ENCODE data around the gene XAB2. TPM values are rescaled to one million over a fixed set of nuclear protein-coding genes. Genes with fewer than 3 reads are reported as not detected.

The XAB2 gene
- total RNA-seq, 1 experiment from 2014 or later: 48.0 TPM

DNA sequence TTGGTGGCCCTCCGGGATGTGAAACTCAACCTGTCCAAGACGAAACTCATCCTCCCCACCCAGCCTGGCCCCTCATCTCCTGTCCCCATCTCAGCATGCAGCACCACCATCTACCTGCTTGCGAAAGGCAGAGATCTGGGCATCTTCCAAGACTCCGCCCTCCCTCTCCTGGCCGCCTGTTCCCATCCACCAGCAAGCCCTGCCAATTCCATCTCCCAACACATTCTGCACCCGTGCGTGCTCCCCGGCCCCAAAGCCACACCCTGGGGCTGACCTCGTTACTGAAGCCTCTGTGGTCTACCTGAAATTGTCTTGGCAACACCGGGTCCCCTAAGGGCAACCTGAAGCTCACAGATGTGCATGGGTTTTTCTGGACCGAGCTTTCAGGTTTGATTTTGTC is 46.9 kb downstream of the XAB2 start:
- no peaks in the 10 kb centered on the region for H3K23me2 ChIP-seq (ENCODE audit: insufficient read length, low read depth, low read length, poor library complexity, severe bottlenecking)
- H3K18ac ChIP-seq (ENCODE audit: insufficient read length, low read depth, low read length): no peak overlapping the region
- H4K20me1 ChIP-seq (ENCODE audit: control insufficient read depth, insufficient read depth, insufficient read length): no peaks in the 10 kb centered on the region
- H3K9me3 ChIP-seq (ENCODE audit: control insufficient read depth, low read depth, low read length): no peaks in the 10 kb centered on the region
- H4K5ac ChIP-seq (ENCODE audit: insufficient read length, low read depth, low read length): no peak overlapping the region
- H3K14ac ChIP-seq (ENCODE audit: insufficient read depth, low read length): no peak overlapping the region; the same call in 1 of the 2 replicates
- H3K4me1 ChIP-seq (ENCODE audit: insufficient read depth, low read length): no peaks in the 10 kb centered on the region
- no peak overlapping the region for H2BK12ac ChIP-seq (ENCODE audit: insufficient read length, low read depth, low read length)
- TF ChIP-seq CTCF (conservative IDR thresholded peaks at IDR 0.05): no peak
- H4K8ac ChIP-seq (replicated peaks; ENCODE audit: insufficient read length, low read depth, low read length): no peak overlapping the region
- H3K79me1 ChIP-seq (ENCODE audit: insufficient read depth, low read depth, low read length, poor library complexity, severe bottlenecking): no peaks in the 10 kb centered on the region
- no peak overlapping the region for H3T11ph ChIP-seq (ENCODE audit: low read length)
- Mint-ChIP-seq H3K36me3 (ENCODE audit: insufficient read depth in 1 of 3, low read depth in 3 of 3) (no peaks in the 10 kb centered on the region), H3K4me3 (no peak overlapping the region), H3K27me3 (ENCODE audit: low read depth) (peaks cover 57% of the 10 kb centered on the region), H3K9me3 (no peaks in the 10 kb centered on the region), H3K4me1 (no peaks in the 10 kb centered on the region), H3K27ac (peak overlapping the region in 1 of 3 experiments; percentile 12; a peak in 1 of 7 replicates)
- H3K27me3 ChIP-seq (ENCODE audit: insufficient read depth, low read length): no peaks in the 10 kb centered on the region
- no peak overlapping the region for H3K4me2 ChIP-seq (ENCODE audit: insufficient read depth, insufficient read length, low read length)
- H3K56ac ChIP-seq (ENCODE audit: insufficient read length, low read depth, low read length): no peak overlapping the region
- no peak overlapping the region for H4K91ac ChIP-seq (ENCODE audit: insufficient read length, low read depth, low read length)
- no peak overlapping the region for H3K9ac ChIP-seq (ENCODE audit: extremely low read depth, insufficient read length, low read length)
- H3K4ac ChIP-seq (ENCODE audit: low read depth, low read length): no peak overlapping the region
- no peak overlapping the region for H2BK20ac ChIP-seq (ENCODE audit: low read depth, low read length, poor library complexity, severe bottlenecking)
- no CpG with 5 or more reads among the region's 11 CpGs for WGBS (ENCODE audit: extremely low coverage, insufficient read length, low lambda C conversion rate)
- no peak overlapping the region for H2BK120ac ChIP-seq (ENCODE audit: low read depth, low read length, poor library complexity, severe bottlenecking)
- no peak overlapping the region for H3K27ac ChIP-seq (ENCODE audit: insufficient read length, low read depth, low read length)
- DNase-seq: no peak
- H2BK15ac ChIP-seq (ENCODE audit: low read depth, low read length): no peak overlapping the region
- H2BK5ac ChIP-seq (ENCODE audit: insufficient read length, low read length): no peak overlapping the region
- no peak overlapping the region for H2AK5ac ChIP-seq (ENCODE audit: insufficient read length, low read length)
- no peak overlapping the region for H3K23ac ChIP-seq (ENCODE audit: insufficient read length, low read depth, low read length)
- no peaks in the 10 kb centered on the region for H3K79me2 ChIP-seq (ENCODE audit: insufficient read depth, low read length)
- H2AFZ ChIP-seq (ENCODE audit: low read length): no peak overlapping the region

All from H9 (cell line).